ENCODE measurements around the gene CATSPERB.

The CATSPERB gene

GRCh38 chr14:91754819-91755218 lies 22.9 kb upstream of the CATSPERB start:
- no peak for DNase-seq (ENCODE audit: low read depth)
- TF ChIP-seq CTCF (IDR thresholded peaks at IDR 0.05; ENCODE audit: low read length, missing control alignments) = no peak
- no peak overlapping the region for H3K4me3 ChIP-seq (replicated peaks; ENCODE audit: low read depth, low read length)

- no peak for DNase-seq (ENCODE audit: low read depth)
- no peak for TF ChIP-seq CTCF (IDR thresholded peaks at IDR 0.05; ENCODE audit: low read length, missing control alignments)
- H3K4me3 ChIP-seq (replicated peaks; ENCODE audit: low read depth, low read length) = no peak overlapping the region
Measured at GRCh38 chr14:91754185-91754584, 22.3 kb upstream of the CATSPERB start.

- DNase-seq (ENCODE audit: low read depth) = no peak
- H3K4me3 ChIP-seq (replicated peaks; ENCODE audit: low read depth, low read length) = no peak overlapping the region
- no peak for TF ChIP-seq CTCF (IDR thresholded peaks at IDR 0.05; ENCODE audit: low read length, missing control alignments)
Measured at GRCh38 chr14:91753501-91754128, 21.7 kb upstream of the CATSPERB start.

- no peak for DNase-seq (ENCODE audit: low read depth)
- no peak for TF ChIP-seq CTCF (IDR thresholded peaks at IDR 0.05; ENCODE audit: low read length, missing control alignments)
- no peak overlapping the region for H3K4me3 ChIP-seq (replicated peaks; ENCODE audit: low read depth, low read length)
Measured at GRCh38 chr14:91752961-91753360, 21.1 kb upstream of the CATSPERB start.

DNA sequence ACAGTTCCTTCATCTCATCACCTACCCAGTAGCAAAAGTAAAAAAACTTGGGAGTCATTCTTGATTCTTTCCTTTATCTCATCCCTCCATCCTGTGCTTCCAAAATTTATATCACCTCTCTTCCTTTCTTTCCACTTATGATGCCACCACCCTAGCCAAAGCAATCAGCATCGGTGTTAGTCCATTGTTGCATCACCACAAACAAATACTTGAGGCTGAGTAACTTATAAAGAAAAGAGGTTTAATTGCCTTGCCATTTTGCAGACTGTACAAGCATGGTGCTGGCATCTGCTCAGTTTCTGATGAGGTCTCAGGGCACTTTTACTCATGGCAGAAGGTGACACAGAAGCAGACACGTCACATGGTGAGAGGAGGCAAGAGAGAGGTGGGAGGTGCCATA lies 19.8 kb upstream of the CATSPERB start:
- no peak overlapping the region for H3K4me3 ChIP-seq (replicated peaks; ENCODE audit: low read depth, low read length)
- no peak for TF ChIP-seq CTCF (IDR thresholded peaks at IDR 0.05; ENCODE audit: low read length, missing control alignments)
- no peak for DNase-seq (ENCODE audit: low read depth)

DNA sequence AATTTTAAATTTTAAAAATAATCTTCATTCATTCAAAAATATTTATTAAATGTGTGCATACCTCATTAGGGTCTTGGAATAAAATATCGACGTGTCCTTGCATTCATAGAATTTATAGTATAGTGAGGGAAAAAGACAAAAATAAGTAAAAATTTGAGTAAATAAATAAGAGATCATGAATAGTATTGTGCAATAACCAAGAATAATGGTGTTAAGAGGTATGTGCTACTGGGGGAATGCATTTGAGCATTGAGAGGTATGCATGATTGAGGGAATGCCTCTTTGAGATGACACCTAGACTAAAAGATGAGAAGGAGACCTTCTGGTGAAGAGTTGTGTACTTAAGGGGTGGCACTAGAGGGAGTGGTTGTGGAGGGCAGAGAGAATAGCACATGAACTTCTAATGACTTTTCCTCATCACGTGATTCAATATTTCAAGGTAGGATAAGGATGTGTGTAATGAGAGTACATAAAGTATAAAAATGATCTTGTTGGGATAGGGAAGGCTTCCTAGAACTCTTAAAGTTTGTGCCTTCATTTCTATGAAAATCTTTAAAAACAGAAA lies 18.8 kb upstream of the CATSPERB start:
- no peak for DNase-seq (ENCODE audit: low read depth)
- no peak for TF ChIP-seq CTCF (IDR thresholded peaks at IDR 0.05; ENCODE audit: low read length, missing control alignments)
- no peak overlapping the region for H3K4me3 ChIP-seq (replicated peaks; ENCODE audit: low read depth, low read length)

DNA sequence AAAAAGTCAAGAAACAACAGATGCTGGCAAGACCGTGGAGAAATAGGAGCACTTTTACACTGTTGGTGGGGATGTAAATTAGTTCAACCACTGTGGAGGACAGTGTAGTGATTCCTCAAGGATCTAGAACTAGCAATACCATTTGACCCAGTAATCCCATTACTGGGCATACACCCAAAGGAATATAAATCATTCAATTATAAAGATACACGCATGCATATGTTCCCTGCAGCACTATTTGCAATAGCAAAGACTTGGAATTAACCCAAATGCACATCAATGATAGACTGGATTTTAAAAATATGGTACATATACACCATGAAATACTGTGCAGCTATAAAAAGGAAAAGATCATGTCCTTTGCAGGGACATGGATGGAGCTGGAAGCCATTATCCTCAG lies 18.0 kb upstream of the CATSPERB start:
- H3K4me3 ChIP-seq (replicated peaks; ENCODE audit: low read depth, low read length) = no peak overlapping the region
- TF ChIP-seq CTCF (IDR thresholded peaks at IDR 0.05; ENCODE audit: low read length, missing control alignments) = no peak
- DNase-seq (ENCODE audit: low read depth) = no peak
